GM18951 (cell line): ENCODE results near the gene NPR3.

ENCODE experiments used
- POLR2A ChIP-seq: IDR thresholded peaks from 4 replicates; pipeline ENCODE4 v1.6.1; 2011; ENCODE audit warnings: mild to moderate bottlenecking; ENCODE audit not compliant: insufficient read length, insufficient read depth; ENCODE audit errors: extremely low read depth
- in situ Hi-C: fragments of 300-500 bp; cut with MboI; formaldehyde crosslinking; loops from one replicate; pipeline ENCODE4 v1.12.0; 2022; ENCODE audit warnings: low sequenced_read_pairs, mixed read lengths, inconsistent platforms; ENCODE audit not compliant: unreplicated experiment

The NPR3 gene, protein sequence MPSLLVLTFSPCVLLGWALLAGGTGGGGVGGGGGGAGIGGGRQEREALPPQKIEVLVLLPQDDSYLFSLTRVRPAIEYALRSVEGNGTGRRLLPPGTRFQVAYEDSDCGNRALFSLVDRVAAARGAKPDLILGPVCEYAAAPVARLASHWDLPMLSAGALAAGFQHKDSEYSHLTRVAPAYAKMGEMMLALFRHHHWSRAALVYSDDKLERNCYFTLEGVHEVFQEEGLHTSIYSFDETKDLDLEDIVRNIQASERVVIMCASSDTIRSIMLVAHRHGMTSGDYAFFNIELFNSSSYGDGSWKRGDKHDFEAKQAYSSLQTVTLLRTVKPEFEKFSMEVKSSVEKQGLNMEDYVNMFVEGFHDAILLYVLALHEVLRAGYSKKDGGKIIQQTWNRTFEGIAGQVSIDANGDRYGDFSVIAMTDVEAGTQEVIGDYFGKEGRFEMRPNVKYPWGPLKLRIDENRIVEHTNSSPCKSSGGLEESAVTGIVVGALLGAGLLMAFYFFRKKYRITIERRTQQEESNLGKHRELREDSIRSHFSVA

DNA sequence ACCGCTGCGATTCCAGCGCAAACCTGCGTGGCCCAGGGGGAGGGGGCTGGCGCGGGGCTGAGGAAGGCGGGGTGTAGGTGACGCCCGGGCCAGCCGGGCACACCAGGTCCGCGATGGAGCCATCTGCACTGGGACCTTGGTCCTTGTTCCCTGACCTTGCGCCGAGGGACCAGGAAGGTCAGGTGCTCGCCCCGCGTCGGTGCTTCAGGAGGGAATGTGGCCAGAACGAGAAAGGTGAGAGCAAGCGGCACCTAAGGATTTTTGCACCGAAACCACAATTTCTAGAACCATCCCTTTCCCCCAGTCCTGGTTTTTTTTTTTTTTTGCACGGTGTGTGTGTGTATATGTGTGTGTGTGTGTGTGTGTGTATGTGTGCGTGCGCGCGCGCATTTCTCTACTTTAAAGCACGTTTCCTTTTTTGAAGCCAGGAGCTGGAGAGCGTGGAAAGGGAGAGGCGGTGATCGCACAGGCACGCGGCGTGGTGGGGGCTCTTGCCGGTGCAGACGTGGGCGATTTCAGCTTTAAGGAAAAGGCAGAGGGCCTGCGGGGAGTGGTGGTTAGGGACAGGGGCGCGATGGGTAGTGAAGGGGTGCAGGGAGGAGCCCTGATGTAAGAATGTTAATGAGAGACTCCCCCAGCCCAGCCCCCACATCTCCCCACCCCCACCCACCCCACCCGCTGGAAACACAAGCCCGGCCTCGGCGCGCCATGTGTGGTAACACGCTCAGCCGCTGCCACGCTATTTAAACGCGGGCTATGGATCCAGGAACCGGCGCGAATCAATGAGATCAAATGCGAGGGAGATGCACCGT is at the start of gene NPR3:
Gene NPR3, plus strand, starts transcription at position 772 of the 812 bp plus-strand sequence. CDS start 456 bp downstream, outside the sequence.
- TF ChIP-seq POLR2A: no peak
- in situ Hi-C loops: loop anchor here (25.0 kb wide), 1 partner anchor 677 kb away; no protein-coding TSS in a partner anchor

DNA sequence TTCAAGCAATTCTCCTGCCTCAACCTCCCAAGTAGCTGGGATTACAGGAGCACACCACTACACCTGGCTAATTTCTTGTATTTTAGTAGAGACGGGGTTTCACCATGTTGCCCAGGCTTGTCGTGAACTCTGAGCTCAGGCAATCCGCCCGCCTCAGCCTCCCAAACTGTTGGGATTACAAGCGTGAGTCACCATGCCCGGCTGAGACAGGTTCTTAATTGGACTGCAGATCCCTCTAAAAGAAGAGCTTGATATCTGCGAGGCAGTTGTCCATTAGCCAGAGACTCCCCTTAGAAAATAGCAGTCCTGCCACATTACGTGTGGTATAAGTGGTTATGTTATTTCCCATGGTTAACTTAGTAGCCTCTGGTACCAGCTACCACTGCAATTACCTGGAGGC is 46.6 kb upstream of the NPR3 start:
- in situ Hi-C loops: no loop called here
- no peak for TF ChIP-seq POLR2A

DNA sequence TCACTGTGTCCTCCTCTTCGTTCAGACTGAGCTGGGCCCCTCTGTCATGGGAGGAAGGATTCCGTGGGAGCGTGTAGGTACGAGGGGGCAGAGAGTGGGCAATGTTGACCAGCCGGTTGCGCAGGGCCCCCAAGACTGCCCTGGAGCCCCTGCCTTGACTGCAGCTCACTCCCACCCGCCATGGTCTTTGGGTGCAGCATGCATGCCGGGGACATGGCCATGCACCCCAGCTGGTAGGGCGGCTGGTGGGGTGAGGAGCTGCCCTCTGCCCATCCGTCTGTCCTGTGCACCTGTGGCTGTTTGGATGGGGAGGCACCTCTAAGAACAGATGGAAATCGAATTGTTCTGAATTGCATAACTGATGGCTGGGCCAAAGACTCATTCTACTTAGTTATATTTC is 42.6 kb upstream of the NPR3 start:
- in situ Hi-C loops: no loop called here

DNA sequence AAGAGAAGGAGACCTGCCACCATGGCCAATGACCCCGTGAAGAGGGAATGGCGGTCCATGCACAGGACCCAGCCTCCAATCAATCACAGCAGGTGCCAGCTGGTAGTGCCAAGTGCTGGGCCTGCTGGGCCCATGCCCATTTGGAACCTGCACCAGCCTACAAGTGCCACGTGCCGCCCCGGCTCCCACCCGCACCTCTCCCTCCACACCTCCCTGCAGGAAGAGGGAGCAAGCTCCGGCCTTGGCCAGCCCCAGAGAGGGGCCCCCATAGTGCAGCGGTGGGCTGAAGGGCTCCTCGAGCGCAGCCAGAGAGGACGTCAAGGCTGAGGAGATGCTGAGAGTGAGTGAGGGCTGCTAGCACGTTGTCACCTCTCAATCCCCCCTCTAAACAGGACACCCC is 37.8 kb upstream of the NPR3 start:
- TF ChIP-seq POLR2A: no peak
- in situ Hi-C loops: no loop called here

More for the DNA sequence above, 42.6 kb upstream of the NPR3 start:
- no peak for TF ChIP-seq POLR2A

DNA sequence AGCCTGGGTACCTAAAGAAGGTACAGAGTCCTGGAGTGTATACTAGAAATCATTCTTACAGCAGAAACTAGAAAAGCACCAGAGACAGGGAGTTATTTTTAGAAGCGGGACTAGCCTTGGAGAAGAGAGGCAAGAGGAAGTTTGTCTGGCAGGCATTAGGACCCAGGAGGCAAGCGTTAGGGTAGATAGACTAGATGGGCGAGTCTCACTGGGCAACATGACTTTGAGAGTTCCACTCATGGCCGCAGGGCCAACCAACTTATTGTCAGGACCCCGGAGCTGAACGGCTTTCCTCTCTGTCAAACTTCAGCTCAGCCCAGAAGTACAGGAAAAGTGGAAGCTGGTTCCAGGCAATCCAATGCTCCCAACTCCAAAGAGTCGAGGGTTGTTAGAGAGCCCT is 34.1 kb upstream of the NPR3 start:
- TF ChIP-seq POLR2A: no peak
- in situ Hi-C loops: no loop called here

DNA sequence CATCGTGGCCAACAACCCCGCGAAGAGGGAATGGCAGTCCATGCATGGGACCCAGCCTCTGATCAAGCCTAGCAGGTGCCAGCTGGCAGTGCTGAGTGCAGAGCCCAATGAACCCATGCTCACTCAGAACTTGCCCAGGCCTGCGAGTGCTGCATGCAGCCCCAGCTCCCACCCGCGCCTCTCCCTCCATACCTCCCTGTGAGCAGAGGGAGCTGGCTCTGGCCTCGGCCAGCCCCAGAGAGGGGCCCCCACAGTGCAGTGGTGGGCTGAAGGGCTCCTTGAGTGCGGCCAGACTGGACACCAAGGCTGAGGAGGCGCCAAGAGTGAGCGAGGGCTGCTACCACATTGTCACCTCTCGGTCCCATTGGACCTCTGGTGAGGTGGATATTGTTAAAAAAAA is 32.6 kb upstream of the NPR3 start:
- in situ Hi-C loops: no loop called here
- no peak for TF ChIP-seq POLR2A

DNA sequence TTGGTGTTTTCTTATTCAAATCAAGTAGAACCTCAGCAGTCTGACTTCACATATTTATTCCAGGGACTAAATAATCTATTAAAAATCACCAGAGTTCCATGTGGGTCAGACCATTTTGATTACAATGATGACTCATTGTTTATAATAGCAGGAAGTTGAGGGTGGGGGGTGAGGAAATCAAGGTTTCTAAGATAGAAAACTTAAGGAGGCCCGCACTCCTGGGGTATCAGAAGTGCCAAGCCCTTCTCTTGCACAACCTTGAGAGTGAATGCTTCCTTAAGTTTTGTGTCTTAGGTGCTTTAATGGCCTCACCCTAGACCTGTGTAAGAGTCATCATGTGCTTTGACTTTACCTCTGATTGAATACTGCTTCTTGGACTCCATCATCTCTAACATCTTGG is 31.9 kb upstream of the NPR3 start:
- in situ Hi-C loops: no loop called here
- no peak for TF ChIP-seq POLR2A

DNA sequence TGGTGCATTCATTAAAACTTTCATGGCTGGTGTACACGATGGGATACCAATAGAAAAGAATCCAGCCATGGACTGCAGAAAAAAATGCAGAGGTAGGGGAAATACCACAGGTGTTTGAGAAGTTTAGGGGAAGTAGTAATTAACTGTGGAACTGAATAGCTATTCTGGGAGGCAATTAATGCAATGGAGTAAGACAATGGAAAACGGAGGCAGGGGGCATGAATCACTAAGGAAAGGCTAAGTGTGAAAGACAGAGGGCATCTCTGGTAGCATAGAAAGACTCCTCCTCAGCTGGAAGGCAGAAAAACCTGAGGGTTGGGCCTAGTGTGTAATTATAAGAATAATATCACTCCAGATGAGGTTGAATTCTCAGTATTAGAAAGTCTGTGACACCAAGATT is 30.9 kb upstream of the NPR3 start:
- TF ChIP-seq POLR2A: no peak
- in situ Hi-C loops: no loop called here

DNA sequence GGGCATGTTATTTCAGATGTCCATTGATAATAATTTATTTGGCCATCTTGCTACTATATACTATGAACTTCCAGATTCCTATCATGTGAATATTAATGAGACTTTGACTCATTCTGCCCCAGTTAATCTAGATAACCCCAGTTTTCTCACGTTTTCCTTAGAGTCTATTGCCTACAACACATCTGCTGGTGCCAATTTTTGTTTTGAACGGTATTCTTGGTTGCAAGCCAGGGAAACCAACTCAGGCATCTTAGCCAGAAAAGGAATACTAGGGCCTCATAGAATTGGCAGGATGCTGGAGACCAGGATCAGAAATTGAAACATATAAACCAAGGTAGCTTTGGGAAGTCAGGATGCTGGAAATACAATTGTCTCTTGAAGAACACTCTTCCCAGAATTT is 28.0 kb upstream of the NPR3 start:
- no peak for TF ChIP-seq POLR2A
- in situ Hi-C loops: no loop called here

DNA sequence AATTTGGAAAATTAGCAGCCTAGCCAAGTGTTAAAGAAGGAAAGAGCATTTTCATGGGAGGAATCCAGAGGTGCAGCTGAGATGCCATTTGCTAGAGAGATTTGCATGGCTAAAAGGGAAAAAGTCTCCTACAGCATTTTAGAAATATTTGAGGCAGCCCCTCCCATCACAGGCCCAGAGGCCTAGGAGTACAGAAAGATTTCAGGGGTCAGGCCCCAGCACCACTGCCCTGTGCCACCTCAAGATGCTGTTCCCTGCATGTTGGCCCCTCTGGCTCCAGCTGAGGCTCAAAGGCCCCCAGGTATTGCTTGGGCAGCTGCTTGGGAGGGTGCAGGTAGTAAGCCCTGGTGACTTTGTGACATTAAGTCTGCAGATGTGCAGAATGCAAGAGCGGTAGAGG is 26.9 kb upstream of the NPR3 start:
- in situ Hi-C loops: no loop called here
- no peak for TF ChIP-seq POLR2A

DNA sequence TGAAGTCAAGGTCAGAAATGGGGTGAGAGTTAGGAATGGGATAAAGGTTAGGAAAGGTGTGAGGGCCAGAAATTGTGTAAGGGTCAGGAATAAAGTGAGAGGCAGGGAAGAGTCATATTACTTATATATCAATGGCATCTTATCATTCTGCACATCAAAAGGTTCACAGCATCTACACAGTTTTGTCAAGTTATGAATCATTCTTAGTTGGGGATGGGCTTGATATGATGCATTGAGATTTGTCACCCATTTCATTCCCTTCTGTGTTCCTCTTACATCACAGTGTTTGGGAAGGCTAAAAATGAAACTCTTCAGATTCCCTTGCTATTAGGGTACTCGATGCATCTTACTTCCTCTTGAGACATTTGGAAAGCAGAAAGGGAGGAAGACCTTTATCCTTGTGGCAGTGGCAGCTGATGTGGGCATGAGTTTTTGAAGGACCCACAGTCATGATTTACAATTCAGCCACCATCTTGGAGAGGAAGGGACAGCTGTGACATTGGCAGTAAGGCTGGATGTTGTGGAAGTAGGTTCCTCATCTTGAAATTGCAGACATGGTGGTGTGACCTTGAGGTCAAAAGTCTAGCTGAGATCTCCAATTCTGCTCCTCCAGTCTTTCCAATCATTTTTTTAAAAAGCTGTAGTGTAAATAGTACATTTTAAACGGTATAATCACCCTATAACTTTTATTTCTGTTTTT is 24.2 kb upstream of the NPR3 start:
- no peak for TF ChIP-seq POLR2A
- in situ Hi-C loops: no loop called here

DNA sequence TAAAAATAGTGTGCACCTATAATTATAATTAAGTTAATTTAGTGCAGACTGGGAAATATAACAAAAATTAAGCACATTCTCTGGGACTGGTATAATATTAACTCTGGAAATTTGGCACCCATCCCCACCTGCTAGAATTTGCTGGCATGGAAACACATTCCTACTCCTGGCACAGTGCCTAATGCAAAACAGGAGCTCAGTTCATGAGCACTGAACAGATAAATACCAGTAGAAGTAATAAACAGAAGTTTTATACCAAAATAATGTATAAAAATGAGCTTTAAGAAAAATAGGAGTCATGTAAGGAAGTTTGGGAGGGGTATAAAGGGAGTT is 23.7 kb upstream of the NPR3 start:
- in situ Hi-C loops: no loop called here
- TF ChIP-seq POLR2A: no peak

DNA sequence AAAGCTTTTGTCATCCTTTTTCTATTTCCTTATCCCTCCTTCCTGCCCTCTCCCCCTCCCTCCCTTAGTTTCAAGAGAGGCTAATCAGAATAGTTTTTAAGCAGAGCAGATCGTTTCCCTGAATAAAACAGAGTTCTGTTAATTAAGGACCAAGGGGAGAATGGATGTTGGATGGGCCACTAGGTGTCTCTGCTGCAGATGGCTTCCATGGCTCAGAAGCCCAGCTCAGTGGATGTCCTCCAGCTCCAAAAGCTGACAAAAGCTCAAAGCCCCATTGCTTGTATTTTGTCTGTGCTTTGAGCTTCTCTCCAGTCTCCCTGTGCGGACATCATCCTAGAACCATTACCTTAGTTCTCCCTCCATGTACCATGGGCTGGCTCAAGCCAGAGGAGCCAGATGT is 21.0 kb upstream of the NPR3 start:
- in situ Hi-C loops: no loop called here
- no peak for TF ChIP-seq POLR2A
